Liver (tissue), 3 donors: ENCODE data around the gene TTC38.

Source experiments
- CTCF ChIP-seq: fragments of 150-350 bp; IDR thresholded peaks from 2 replicates; pipeline ENCODE4 v1.5.1; 2017; ENCODE audit warnings: improper control_type of control experiment, low read depth, low read length; ENCODE audit not compliant: missing input control
- EGR1 ChIP-seq, 2 donors: IDR thresholded peaks; 2 replicates each; pipeline ENCODE4 v1.6.1; 2016 to 2018; ENCODE audit warnings: antibody characterized with exemption in 2 of 2, low read depth in 2 of 2
- FOXA1 ChIP-seq: IDR thresholded peaks from 2 replicates; pipeline ENCODE4 v1.6.1; 2016; ENCODE audit warnings: antibody characterized with exemption
- HNF4G ChIP-seq: IDR thresholded peaks from 2 replicates; pipeline ENCODE4 v1.6.1; 2016; ENCODE audit warnings: antibody characterized with exemption
- MAX ChIP-seq: IDR thresholded peaks from 2 replicates; pipeline ENCODE4 v1.6.1; 2016; ENCODE audit warnings: antibody characterized with exemption
- RAD21 ChIP-seq, 2 donors: IDR thresholded peaks; 2 replicates each; pipeline ENCODE4 v1.6.1; 2016; ENCODE audit warnings: antibody characterized with exemption in 2 of 2, mild to moderate bottlenecking in 2 of 2
- REST ChIP-seq: IDR thresholded peaks from 2 replicates; pipeline ENCODE4 v1.6.1; 2016; ENCODE audit warnings: antibody characterized with exemption, mild to moderate bottlenecking
- SP1 ChIP-seq: IDR thresholded peaks from 2 replicates; pipeline ENCODE4 v1.6.1; 2018; ENCODE audit warnings: antibody characterized with exemption, mild to moderate bottlenecking
- YY1 ChIP-seq: IDR thresholded peaks from 2 replicates; pipeline ENCODE4 v1.6.1; 2016; ENCODE audit warnings: antibody characterized with exemption, mild to moderate bottlenecking
- TF ChIP-seq, protein P1 (sequence below): IDR thresholded peaks from 2 replicates; pipeline ENCODE4 v1.6.1; 2016; ENCODE audit warnings: antibody characterized with exemption
- donor health status: healthy.
- donor health status: healthy.

GRCh38 chr22:46259374-46259773 lies 8.4 kb upstream of the TTC38 start:
- no peak for TF ChIP-seq CTCF
- no peak for TF ChIP-seq FOXA1
- TF ChIP-seq EGR1 (IDR thresholded peaks at IDR 0.05; ENCODE audit: low read depth in 2 of 2) = no peak
- no peak for TF ChIP-seq SP1
- TF ChIP-seq YY1 = no peak
- TF ChIP-seq REST = no peak
- no peak for TF ChIP-seq MAX
- no peak for TF ChIP-seq HNF4G
- TF ChIP-seq, protein P1, sequence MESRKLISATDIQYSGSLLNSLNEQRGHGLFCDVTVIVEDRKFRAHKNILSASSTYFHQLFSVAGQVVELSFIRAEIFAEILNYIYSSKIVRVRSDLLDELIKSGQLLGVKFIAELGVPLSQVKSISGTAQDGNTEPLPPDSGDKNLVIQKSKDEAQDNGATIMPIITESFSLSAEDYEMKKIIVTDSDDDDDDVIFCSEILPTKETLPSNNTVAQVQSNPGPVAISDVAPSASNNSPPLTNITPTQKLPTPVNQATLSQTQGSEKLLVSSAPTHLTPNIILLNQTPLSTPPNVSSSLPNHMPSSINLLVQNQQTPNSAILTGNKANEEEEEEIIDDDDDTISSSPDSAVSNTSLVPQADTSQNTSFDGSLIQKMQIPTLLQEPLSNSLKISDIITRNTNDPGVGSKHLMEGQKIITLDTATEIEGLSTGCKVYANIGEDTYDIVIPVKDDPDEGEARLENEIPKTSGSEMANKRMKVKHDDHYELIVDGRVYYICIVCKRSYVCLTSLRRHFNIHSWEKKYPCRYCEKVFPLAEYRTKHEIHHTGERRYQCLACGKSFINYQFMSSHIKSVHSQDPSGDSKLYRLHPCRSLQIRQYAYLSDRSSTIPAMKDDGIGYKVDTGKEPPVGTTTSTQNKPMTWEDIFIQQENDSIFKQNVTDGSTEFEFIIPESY = no peak
- TF ChIP-seq RAD21 (IDR thresholded peaks at IDR 0.05) = no peak
